ENCODE results near the gene NLRP9.

NLRP9 gene

DNA sequence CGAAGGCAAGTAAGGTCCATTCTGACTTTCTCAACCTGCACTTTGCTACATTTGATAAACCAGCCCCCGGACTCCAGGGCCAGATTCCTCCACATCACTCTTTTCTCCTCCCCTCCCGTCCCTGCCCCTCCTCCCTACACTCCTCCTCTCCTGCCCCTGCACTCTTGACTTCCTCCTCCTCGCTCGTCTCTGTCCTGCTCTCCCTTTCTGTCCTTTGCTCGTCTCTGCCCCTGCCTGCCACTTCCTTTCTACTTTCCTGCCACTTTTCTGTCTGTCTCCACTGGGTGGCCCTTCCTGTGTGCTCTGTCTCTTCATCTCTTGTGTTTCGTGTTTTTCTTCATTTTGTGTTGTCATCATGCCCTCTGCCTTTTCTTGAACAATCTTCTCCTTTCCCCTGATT is 76.4 kb downstream of the NLRP9 start:
- no peak for DNase-seq (ENCODE audit: low read depth, low spot score)
- no peak overlapping the region for H3K4me3 ChIP-seq (ENCODE audit: low read length)

DNA sequence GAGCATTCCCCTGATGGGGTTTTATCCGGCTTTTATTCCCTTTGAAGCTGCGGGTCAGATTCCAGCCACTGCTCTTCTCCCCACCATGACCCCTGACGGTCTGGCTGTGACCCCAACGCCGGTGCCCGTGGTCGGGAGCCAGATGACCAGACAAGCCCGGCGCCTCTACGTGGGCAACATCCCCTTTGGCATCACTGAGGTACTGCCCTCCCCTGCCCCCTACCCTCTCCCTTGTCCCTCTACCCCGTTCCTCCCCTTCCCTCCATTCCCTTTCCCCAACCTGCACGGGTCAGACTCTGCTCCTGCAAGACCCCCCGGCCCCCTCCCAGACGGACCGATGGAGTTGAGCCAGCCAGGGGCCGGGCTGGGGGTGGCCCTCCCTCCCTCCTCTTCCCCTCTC is 77.2 kb downstream of the NLRP9 start:
- no peak overlapping the region for H3K4me3 ChIP-seq (ENCODE audit: low read length)
- DNase-seq (ENCODE audit: low read depth, low spot score): no peak

DNA sequence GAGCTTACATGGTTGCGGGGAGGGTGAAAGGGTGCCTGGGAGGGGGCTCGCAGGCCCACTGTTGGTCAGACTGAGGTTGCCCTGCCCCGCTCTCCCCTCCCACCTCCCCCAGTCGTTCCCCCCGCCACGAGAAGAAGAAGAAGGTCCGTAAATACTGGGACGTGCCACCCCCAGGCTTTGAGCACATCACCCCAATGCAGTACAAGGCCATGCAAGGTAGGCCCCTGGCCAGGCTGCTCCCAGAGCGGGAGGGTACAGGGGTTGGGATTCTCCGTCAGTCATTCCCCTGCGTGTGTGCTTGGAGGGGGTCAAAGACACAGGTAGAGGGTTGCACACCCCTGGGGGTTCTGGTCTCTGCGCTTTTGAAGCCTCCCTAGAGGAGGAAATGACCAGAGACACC is 77.8 kb downstream of the NLRP9 start:
- H3K4me3 ChIP-seq (ENCODE audit: low read length): no peak overlapping the region
- no peak for DNase-seq (ENCODE audit: low read depth, low spot score)

DNA sequence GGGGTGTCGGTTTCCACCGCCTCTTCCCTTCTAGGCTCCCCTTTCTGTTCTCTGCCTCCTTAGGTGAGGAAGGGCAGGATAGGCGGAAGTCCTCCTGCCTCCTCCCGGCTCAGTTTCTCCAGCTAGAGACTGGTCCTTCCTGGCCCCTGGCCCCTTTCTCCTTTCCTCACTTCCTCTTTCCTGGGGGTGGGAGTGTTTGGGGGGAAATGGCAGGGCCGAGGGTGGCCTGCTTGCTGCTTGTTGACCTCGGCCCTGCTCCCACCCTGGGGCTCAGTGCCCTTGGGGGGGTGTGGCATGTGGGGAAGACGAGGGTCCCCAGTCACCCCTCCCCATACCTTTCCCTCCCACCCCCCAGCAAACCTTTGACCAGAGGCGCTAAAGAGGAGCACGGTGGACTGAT is 78.4 kb downstream of the NLRP9 start:
- no peak for DNase-seq (ENCODE audit: low read depth, low spot score)
- H3K4me3 ChIP-seq (ENCODE audit: low read length): no peak overlapping the region

DNA sequence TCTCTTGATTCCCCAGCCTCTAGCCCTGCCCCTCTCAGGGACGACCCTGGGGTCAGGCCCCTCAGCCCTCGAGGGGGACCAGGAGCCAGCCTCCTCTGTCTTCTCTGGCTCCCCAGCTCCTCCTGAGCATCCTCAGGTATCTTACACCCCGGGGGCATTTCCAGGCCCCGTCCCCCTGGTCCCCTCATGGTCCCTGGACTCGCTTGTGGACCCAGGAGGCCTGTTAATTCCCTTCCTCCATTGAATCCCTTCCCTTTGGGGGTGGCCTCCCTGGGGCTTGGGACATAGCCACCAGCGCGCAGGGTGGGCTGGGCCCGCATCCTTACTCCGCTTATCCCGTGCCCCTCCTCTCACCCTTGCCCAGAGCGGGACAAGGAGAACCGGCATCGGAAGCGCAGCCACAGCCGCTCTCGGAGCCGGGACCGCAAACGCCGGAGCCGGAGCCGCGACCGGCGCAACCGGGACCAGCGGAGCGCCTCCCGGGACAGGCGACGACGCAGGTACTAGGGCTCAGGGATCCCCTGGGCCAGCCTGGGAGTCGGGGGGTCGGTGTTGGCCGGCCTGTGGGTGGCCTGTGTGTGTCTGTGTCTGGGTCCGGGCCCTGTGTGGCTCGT is 79.2 kb downstream of the NLRP9 start:
- DNase-seq (ENCODE audit: low read depth, low spot score): no peak
- H3K4me3 ChIP-seq (ENCODE audit: low read length): no peak overlapping the region
